HG03521 (cell line): ENCODE results near the gene PDE3A.

Experiments used
- ATAC-seq: cut with Tn5 transposase; IDR thresholded peaks from one replicate; pipeline ENCODE4 v1.9.1; 2021; ENCODE audit warnings: mild to moderate bottlenecking, moderate library complexity; ENCODE audit not compliant: unreplicated experiment

PDE3A gene

GRCh38 chr12:20420557-20420956, 52.2 kb downstream of the PDE3A start:
- ATAC-seq = no peak

- no peak for ATAC-seq
These were observed 53.1 kb downstream of the PDE3A start for GRCh38 chr12:20421421-20421820.

- no peak for ATAC-seq
These were observed 55.2 kb downstream of the PDE3A start for GRCh38 chr12:20423557-20423956.

GRCh38 chr12:20424841-20425240, 56.5 kb downstream of the PDE3A start:
- no peak for ATAC-seq

GRCh38 chr12:20426191-20426590, 57.9 kb downstream of the PDE3A start:
- no peak for ATAC-seq

GRCh38 chr12:20426957-20427356, 58.6 kb downstream of the PDE3A start:
- no peak for ATAC-seq

- no peak for ATAC-seq
These were observed 61.5 kb downstream of the PDE3A start for GRCh38 chr12:20429852-20430251.

GRCh38 chr12:20432290-20432689, 64.0 kb downstream of the PDE3A start:
- no peak for ATAC-seq

GRCh38 chr12:20434996-20435395, 66.7 kb downstream of the PDE3A start:
- ATAC-seq = no peak

- ATAC-seq = no peak
These were observed 68.0 kb downstream of the PDE3A start for GRCh38 chr12:20436316-20436715.

- ATAC-seq = no peak
These were observed 70.0 kb downstream of the PDE3A start for GRCh38 chr12:20438299-20438779.

GRCh38 chr12:20439626-20440025, 71.3 kb downstream of the PDE3A start:
- ATAC-seq = no peak

- ATAC-seq = no peak
These were observed 72.1 kb downstream of the PDE3A start for GRCh38 chr12:20440408-20440807.

- no peak for ATAC-seq
These were observed 74.0 kb downstream of the PDE3A start for GRCh38 chr12:20442322-20442721.

GRCh38 chr12:20443255-20443654, 74.9 kb downstream of the PDE3A start:
- ATAC-seq = no peak

- ATAC-seq = no peak
These were observed 75.5 kb downstream of the PDE3A start for GRCh38 chr12:20443792-20444191.

- ATAC-seq = no peak
These were observed 76.3 kb downstream of the PDE3A start for GRCh38 chr12:20444595-20445170.

- ATAC-seq = no peak
These were observed 77.3 kb downstream of the PDE3A start for GRCh38 chr12:20445687-20446086.

GRCh38 chr12:20446836-20447235, 78.5 kb downstream of the PDE3A start:
- no peak for ATAC-seq

GRCh38 chr12:20448781-20449180, 80.4 kb downstream of the PDE3A start:
- ATAC-seq = no peak

- ATAC-seq = no peak
These were observed 82.3 kb downstream of the PDE3A start for GRCh38 chr12:20450591-20451180.

- ATAC-seq = no peak
These were observed 83.4 kb downstream of the PDE3A start for GRCh38 chr12:20451761-20452160.

GRCh38 chr12:20452496-20453010, 84.2 kb downstream of the PDE3A start:
- ATAC-seq = no peak
